GM23248 (cell line): Measurements from ENCODE around the gene COL1A2.

Experiments used
- EZH2 ChIP-seq: fragments of 200-600 bp; sonication (generic); IDR thresholded peaks from 2 replicates; pipeline ENCODE4 v1.6.1; 2018; ENCODE audit warnings: antibody characterized with exemption, mild to moderate bottlenecking; ENCODE audit not compliant: insufficient read depth, poor library complexity, severe bottlenecking
- EZH2phosphoT487 ChIP-seq: fragments of 200-600 bp; sonication (generic); IDR thresholded peaks from 2 replicates; pipeline ENCODE4 v1.6.1; 2018; ENCODE audit warnings: antibody characterized with exemption, moderate library complexity, mild to moderate bottlenecking, low read depth; ENCODE audit not compliant: insufficient read depth

- TF ChIP-seq EZH2 (no peak), EZH2phosphoT487 (peak; percentile 55; the same call in 1 of the 2 replicates)
These were observed 5.3 kb downstream of the COL1A2 start for GRCh38 chr7:94400022-94400421.
